Measurements from ENCODE around the gene SARDH.

Gene SARDH

GRCh38 chr9:133669182-133669801 is 68.9 kb downstream of the SARDH start:
- H3K36me3 ChIP-seq (replicated peaks) = no peaks in the 10 kb centered on the region
- no peak overlapping the region for H3K27ac ChIP-seq
- no peak overlapping the region for H3K4me3 ChIP-seq (ENCODE audit: low read depth, low read length)
- in situ Hi-C loops (cut with HindIII; ENCODE audit: low pct_ligation_motif_present, low sequenced_read_pairs) = no loop called here
- no peak for TF ChIP-seq CTCF (IDR thresholded peaks at IDR 0.05; ENCODE audit: low read depth, low read length, missing control alignments)
- H3K27me3 ChIP-seq (replicated peaks) = no peaks in the 10 kb centered on the region
- DNase-seq = no peak

- H3K27me3 ChIP-seq (replicated peaks) = no peaks in the 10 kb centered on the region
- H3K36me3 ChIP-seq (replicated peaks) = no peaks in the 10 kb centered on the region
- DNase-seq = no peak
- in situ Hi-C loops (cut with HindIII; ENCODE audit: low pct_ligation_motif_present, low sequenced_read_pairs) = no loop called here
- no peak for TF ChIP-seq CTCF (IDR thresholded peaks at IDR 0.05; ENCODE audit: low read depth, low read length, missing control alignments)
- H3K27ac ChIP-seq = no peak overlapping the region
- no peak overlapping the region for H3K4me3 ChIP-seq (ENCODE audit: low read depth, low read length)
Observed at GRCh38 chr9:133667759-133668450, 70.2 kb downstream of the SARDH start.

GRCh38 chr9:133666845-133667244 is 71.3 kb downstream of the SARDH start:
- DNase-seq = no peak
- H3K36me3 ChIP-seq (replicated peaks) = no peaks in the 10 kb centered on the region
- H3K4me3 ChIP-seq (ENCODE audit: low read depth, low read length) = no peak overlapping the region
- no peak overlapping the region for H3K27ac ChIP-seq
- H3K27me3 ChIP-seq (replicated peaks) = no peaks in the 10 kb centered on the region
- TF ChIP-seq CTCF (IDR thresholded peaks at IDR 0.05; ENCODE audit: low read depth, low read length, missing control alignments) = no peak
- in situ Hi-C loops (cut with HindIII; ENCODE audit: low pct_ligation_motif_present, low sequenced_read_pairs) = no loop called here

GRCh38 chr9:133666387-133666786 is 71.8 kb downstream of the SARDH start:
- Histone ChIP-seq H3K36me3 (replicated peaks) (no peaks in the 10 kb centered on the region), H3K27me3 (replicated peaks) (no peaks in the 10 kb centered on the region), H3K27ac (no peak overlapping the region), H3K4me3 (ENCODE audit: low read depth, low read length) (no peak overlapping the region)
- in situ Hi-C loops (cut with HindIII; ENCODE audit: low pct_ligation_motif_present, low sequenced_read_pairs) = no loop called here
- no peak for TF ChIP-seq CTCF (IDR thresholded peaks at IDR 0.05; ENCODE audit: low read depth, low read length, missing control alignments)
- no peak for DNase-seq

- no peak for DNase-seq
- H3K27me3 ChIP-seq (replicated peaks) = no peaks in the 10 kb centered on the region
- no peak overlapping the region for H3K4me3 ChIP-seq (ENCODE audit: low read depth, low read length)
- no peak for TF ChIP-seq CTCF (IDR thresholded peaks at IDR 0.05; ENCODE audit: low read depth, low read length, missing control alignments)
- no peak overlapping the region for H3K27ac ChIP-seq
- H3K36me3 ChIP-seq (replicated peaks) = no peaks in the 10 kb centered on the region
- in situ Hi-C loops (cut with HindIII; ENCODE audit: low pct_ligation_motif_present, low sequenced_read_pairs) = no loop called here
Observed at GRCh38 chr9:133665535-133665934, 72.6 kb downstream of the SARDH start.
